Neural cell (in vitro differentiated cells): ENCODE data around the gene ARHGAP42.

Source experiments
- CTCF ChIP-seq: fragments of 450-650 bp; IDR thresholded peaks from 2 replicates; pipeline ENCODE4 v1.5.1; 2014; ENCODE audit warnings: antibody characterized with exemption, mild to moderate bottlenecking, moderate library complexity; ENCODE audit not compliant: poor library complexity, severe bottlenecking
- EP300 ChIP-seq: fragments of 450-650 bp; conservative IDR thresholded peaks from 2 replicates; pipeline ENCODE4 v1.6.1; 2014; ENCODE audit warnings: antibody characterized with exemption, mild to moderate bottlenecking, moderate library complexity; ENCODE audit not compliant: poor library complexity, severe bottlenecking
- EZH2 ChIP-seq: fragments of 200-600, 300-800 bp; shearing (Covaris generic), sonication (generic); IDR thresholded peaks from 2 replicates; pipeline ENCODE4 v1.6.1; 2014; ENCODE audit warnings: antibody characterized with exemption, low read length, borderline replicate concordance, mild to moderate bottlenecking; ENCODE audit not compliant: insufficient read depth, poor library complexity, severe bottlenecking
- REST ChIP-seq: IDR thresholded peaks from 2 replicates; pipeline ENCODE4 v1.6.1; 2012; ENCODE audit warnings: borderline replicate concordance
- TAF1 ChIP-seq: IDR thresholded peaks from 2 replicates; pipeline ENCODE4 v1.6.1; 2012; ENCODE audit warnings: low read depth

GRCh38 chr11:100980156-100980555 is 293.1 kb downstream of the ARHGAP42 start:
- no peak for TF ChIP-seq EZH2
- TF ChIP-seq CTCF = peak; percentile 78
- no peak for TF ChIP-seq REST
- no peak for TF ChIP-seq TAF1
- TF ChIP-seq EP300 = no peak
